Iris pigment epithelial cell (primary cell): Measurements from ENCODE around the gene KIF2A.

Experiments
- DNase-seq: peaks from one replicate; pipeline ENCODE4 v3.0.0-alpha.2; 2011; ENCODE audit warnings: low read depth

The KIF2A gene

DNA sequence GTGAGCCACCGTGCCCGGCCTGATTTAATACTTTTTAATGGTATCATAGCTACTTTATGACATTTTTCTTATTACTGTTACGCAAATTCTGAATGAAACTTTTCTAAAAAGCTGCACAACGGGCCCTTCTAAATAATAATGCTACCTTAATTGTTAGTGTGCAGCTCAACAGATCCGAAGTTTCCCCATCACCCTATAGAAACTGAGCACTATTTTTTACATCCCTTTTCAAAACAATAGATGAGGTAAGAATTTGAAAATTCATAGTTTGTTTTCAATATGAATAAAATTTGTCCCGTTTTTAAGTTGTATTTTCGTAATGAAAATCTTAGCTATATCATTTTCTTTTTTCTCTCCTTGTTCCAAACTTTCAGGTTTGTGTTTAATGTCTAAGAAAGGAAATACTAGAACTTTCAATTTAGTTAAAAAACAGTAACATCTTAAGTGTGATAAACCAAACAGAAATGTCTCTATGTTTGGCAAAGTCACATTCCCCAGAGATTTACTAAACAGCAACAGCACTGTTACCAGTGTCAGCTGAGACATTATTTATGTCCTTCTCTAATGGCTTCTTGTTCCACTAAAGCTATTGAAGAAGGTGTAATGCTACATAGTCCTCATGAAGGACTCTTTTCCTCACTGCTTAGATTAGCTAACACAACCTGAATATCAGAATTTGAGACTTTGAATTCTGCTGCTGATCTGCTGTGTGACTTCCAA lies 22.9 kb downstream of the KIF2A start:
- no peak for DNase-seq

DNA sequence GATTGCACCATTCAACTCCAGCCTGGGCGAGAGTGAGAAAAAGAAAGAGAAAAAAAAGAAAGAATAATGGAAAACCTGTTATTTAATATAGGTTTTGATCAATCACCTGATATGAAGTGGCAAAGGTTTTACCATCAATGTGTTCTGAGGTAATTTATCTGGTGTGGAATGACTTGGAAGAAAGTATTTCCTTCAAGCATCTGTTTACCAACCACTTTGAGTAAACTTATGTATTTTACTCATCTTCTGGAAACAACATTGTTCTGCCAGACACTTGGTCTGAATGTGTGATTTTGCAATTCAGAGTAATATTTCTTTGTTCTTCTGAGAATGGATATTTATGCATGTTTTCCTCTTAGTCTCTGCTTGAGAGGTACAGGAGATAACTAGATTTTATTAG lies 24.3 kb downstream of the KIF2A start:
- DNase-seq, result no peak

DNA sequence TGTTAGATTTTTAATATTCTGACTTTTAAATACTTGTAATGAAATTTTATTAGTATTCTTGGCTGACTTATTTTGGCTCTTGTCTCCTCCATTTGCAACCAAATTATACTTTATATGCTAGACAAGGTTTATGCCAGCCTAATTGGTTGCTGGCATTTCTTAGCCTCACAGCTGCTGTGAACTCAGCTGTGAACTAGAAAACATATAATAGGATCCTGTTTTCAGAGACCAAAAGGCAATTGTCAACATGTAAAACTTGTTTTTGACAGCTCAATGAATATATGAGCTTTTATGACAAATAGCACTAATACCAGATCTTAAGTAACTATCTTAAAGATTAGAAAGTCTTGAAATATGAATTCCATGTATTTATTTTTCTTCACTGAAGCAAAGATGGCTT lies 25.9 kb downstream of the KIF2A start:
- DNase-seq, result no peak

DNA sequence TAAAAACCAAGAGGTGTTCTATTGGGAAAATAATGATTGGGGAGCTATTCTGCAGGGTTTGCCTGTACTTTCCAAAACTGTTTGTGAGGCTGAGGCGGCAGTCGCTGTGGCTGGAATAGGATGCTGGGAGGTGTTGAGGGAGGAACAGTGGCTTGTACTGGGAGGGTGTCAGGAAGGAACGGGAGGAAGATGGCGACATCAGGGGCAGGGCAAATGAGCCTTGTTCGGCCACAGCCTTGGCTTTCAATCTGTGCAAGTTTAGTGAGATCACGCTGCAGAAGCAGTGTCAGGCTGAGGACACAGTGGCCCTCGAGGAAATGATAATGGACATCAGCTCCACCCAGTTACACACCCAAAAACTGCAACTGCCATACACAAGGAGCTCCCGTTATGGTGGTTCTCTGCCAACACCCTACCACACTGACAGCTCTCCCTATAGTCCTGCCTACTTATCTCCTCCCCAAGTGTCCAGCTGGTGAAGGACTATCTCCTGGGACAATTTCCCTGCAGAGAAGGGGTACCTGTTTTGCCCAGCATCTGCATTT lies 27.3 kb downstream of the KIF2A start:
- DNase-seq, result no peak

DNA sequence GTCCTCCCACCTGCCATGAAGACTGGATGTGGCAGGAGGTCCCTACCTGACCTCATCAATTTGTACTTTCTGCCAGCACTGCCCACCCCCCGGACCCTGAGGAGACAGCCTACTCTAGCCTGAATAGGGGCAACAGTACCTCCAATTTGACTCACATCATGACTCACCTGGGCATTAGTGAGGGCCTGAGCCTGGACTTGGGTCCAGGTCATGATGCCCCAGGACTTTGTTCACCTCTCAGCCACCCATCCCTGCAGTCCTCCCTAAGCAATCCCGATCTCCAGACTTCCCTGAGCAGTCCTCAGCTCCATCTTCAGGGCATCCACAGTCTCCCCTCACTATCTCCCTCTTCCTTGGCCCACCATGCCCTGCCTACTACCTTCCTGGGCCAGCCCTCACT lies 28.1 kb downstream of the KIF2A start:
- no peak for DNase-seq

DNA sequence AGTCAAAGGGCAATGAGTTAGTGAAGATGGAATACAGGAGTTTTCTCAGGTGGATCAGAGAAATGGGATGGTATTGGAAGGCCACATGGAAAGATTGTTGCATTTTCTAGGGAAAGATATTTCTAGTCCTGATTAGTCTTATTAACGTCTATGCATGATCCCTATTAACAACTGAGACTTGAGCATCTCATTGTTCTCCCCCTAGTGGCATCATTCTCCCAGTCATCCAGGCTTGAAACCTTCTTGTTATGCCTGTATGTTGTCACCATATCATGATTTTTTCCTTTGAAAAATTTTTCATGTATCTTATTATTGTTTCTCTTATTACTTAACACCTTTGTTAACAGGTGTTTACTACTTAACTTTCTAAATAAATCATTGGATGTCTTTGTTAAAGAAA lies 34.4 kb downstream of the KIF2A start:
- peak; percentile 36 for DNase-seq

DNA sequence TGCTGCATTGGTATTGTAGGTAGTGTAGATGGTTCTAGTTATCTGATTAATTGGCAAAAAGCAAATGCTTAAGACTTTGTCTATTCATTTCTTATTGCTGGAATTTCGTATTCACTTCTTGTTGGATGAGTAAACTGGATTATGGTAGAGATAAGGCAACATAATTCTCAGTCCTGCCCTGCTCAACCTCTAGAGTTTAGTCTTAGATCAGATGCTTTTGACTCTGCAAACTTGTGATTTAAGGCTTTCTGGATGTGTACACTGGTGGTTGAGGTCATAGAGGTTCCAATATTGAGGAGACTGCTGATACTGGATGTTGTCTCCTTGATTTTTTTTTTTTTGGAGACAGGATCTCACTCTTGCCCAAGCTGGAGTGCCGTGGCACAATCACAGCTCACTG lies 35.0 kb downstream of the KIF2A start:
- DNase-seq, result no peak

DNA sequence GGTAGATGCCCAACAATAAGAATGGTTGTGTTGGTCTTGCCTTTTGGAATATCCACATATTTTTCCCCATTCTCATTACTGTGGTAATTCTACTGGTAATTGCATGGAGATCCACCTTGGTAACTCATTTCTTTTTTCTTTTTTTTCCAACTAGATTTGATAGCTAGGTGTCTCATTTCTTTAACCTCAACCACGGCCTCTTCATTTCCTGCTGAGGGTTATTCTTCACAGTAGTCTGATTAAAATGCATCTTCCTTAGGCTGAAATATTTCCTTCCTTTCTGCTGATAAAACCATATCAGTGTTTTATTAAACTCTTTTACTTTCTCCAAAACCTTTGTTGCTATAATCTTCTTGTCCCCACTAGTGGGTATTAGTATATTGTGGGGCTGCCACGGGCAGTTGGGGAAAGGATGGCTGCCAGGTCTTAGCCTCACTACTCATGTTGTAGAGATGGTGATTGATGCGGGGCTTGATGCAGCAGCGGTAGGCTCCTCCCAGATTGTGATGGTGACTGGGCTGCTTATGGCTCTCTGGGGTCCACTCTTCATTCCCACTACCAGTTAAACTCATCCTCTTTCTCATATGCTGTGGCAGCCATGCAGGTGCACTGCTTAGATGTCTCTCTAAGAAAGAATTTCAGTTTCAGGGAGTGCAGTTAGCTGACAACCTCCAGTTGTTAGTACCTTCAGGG lies 35.9 kb downstream of the KIF2A start:
- DNase-seq, result no peak

DNA sequence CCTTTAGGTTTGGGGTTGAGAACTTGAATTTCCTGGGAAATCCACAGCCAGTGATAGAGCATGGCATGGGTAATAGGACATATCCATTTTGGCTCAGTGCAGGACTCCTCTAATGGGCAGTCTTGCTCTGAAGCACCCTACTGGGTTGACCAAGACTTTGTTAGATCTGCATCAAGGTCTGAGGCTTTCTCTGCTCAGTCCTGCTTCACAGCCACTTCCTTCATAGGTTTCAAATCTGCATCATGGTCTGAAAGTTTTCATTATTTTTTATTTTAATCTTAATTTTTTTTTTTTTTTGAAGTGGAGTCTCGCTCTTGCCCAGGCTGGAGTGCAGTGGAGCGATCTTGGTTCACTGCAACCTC lies 36.5 kb downstream of the KIF2A start:
- DNase-seq, result no peak

DNA sequence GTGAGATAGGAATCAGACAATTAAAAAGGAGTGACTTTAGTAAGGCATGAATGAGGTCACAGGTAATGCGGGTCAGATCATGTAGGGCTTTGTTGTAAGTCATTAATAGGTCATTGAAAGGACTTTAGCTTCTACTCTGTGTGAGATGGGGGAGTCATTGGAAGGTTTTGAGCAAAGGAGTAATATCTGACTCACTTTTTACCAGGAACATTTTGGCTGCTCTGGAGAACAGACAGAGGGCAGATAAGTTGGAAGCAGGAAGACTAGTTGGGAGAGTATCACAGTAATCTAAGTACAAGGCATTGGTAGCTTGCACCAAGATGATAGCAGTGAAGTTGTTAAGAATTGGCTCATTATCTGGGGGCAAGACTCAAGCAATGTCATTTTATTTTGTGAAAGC lies 37.4 kb downstream of the KIF2A start:
- DNase-seq, result no peak

DNA sequence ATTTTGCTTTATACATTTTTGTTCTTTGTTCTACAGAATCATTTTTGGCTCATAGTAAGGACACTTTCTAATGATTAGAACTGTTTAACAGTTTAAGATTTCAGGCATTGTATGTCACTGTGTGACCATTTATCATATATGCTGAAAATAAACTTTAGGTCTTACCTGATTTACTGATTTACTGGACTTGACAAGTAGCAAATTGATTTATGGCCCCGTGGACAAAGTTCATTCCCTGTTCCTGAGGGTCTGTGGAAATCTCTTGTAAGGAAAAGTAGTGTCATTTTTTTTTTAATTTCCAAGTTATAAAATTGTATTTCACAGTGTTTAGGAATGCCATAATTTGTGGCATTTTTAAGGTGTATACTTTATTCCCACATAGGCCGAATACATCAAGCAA lies 40.7 kb downstream of the KIF2A start:
- DNase-seq, result no peak

DNA sequence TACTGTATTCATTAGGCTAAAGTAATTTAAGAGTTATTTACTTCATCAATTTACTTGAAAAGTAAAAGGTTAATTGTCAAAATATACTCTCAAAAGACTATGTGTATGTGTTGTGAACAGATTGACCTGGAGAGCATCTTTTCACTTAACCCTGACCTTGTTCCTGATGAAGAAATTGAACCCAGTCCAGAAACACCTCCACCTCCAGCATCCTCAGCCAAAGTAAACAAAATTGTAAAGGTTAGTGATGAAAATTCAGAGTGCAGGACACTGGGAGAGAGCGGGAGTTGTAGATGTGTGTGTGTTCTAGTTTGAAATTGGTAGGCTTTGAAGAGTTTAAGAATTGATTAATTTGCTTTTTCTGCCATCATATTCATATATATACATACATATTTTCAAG lies 41.9 kb downstream of the KIF2A start:
- DNase-seq, result no peak

DNA sequence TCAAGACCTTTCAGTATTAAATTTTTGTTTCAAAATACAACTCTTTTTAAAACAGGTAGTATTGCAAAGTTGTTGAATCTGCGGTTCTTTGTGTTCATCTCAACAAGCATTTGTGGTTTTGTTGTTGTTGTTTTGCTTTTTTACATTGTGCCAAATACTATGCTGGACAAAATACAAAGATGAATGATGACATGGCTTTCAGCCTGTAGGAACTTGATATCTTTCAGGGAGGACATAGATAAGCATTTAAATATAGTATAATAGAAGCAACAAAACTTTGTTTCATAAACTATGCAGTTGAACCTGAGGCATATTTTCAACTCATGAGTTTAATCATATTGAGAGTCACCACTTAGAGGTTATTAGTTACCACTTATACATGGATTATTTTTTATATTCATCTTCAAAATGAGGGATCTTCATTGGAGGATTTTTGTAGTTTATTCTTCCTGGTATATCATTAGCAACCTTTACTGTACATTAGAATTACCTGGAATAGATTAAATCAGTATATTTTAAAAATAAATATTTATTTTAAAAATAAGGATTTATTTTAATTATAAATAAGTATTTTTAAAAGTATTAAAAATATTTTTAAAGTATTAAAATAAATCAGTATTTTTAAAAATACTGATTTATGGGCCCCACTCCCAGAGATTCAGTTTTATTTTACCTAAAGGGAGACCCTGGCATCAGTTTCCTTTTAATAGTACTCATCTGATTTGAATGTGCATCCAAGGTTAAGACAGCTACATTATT lies 42.9 kb downstream of the KIF2A start:
- no peak for DNase-seq

DNA sequence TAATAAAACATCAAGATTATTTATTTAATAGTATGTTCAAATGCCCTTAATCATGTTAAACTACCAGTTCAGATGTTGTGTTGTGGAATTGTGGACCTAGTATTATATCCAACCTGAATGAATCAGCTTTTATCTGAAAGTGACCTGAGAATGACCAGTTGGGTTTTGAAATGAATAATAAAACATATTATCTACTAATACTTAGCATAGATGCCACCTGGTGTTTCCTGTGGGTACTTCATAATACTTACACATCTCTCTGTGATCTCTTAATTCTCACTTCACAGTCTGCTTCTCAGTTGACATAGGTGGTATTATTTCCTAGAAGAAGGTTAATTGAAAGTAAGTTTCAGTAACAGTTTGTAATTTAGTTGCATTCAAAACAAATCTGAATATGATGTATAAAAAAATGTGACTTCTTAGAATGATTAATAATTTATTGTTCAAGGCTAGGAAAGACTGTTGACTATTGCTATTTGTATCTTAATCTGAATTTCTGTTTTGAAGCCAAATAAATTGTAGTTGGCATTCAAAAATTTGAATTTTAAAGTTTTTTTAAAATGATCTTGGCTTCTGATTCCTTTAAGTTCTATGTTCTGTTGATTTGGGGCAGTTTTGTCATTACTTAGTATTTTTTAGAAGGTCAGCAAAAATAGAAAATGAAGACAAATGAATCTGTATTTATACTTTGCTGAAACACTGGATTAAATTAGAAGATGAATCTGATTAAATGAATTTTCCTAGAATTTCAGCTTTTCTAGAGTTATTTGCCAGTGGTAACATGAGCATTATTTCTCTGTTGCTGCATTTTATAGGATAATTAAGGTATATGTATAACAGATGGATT lies 48.2 kb downstream of the KIF2A start:
- DNase-seq, result peak; percentile 73

DNA sequence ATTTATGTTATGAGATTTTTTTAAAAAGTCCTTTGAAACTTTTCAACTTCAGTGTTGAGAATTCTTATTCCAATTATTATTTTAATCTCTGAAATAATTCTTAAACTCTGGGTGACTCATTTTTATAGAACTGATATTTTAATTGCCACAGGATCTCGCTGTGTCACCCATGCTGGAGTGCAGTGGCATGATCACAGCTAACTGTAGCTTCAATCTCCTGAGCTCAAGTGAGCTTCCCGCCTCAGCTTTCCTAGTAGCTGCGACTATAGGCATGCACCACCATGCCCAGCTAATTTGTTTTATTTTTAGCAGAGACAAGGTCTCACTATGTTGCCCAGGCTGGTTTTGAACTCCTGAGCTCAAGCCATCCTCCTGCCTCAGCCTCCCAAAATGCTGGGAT lies 56.7 kb downstream of the KIF2A start:
- DNase-seq, result no peak

DNA sequence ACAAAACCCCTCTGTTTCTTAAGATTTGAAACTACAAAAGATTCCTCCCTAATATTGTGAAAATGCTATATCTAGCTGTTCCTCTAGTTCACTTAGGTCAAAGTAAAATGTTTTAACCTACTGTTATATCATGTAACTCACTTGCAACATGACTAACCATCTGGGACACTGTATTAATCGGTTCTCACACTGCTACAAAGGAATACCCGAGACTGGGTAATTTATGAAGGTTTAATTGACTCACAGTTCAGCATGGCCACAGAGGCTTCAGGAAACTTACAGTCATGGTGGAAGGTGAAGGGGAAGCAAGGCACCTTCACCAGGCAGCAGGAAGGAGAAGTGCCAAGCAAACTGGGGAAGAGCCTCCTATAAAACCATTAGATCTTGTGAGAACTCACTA lies 63.0 kb downstream of the KIF2A start:
- no peak for DNase-seq

DNA sequence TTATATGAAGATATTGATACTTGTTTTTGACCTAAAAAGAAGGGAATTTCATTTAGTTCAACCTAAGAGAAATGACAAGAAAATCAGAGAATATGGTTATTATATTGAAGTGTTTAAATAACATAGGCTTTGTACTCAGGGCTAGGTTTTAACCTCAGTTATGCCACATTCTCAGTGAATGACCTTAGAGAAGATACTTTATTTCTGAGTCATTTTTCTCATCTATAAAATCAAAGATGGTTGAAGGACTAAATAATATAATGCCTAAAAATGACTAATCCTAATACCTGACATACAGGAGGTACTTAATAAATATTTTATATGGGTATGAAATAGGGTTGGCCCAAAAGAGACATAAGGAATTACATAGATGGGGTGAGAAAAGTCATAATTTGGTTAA lies 65.4 kb downstream of the KIF2A start:
- peak; percentile 29 for DNase-seq

DNA sequence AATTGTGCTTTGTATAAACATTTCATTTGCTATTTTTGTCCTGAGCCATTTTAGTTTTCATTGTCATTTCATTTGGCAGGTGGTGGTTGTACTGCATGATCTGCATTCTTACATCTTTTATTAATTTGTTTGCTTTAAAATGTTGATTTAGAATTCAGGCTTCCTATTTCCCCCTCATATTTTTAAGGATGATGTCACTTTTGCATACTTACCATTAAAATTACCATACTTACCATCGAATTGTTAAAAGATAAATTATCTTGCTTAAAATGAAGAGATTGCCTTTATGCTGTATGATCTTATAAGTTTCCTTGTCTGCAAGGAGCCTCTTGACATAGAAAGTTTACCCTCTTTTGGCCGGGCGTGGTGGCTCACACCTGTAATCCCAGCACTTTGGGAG lies 66.6 kb downstream of the KIF2A start:
- no peak for DNase-seq

DNA sequence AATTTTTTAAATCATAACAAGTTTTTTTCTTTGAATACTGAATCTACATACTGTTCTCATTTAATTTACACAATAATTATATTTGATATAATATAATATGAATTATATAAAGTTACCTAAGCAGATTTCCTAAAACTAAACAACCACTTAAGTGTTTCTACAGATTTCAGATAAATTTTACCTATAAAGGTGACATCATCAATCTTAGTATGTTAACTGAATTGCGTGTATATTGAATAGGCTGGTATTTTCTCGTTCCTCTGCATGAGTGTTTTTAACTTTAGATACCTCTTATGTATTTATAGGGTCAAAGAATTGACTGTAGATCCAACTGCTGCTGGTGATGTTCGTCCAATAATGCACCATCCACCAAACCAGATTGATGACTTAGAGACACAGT lies 67.4 kb downstream of the KIF2A start:
- DNase-seq, result no peak

DNA sequence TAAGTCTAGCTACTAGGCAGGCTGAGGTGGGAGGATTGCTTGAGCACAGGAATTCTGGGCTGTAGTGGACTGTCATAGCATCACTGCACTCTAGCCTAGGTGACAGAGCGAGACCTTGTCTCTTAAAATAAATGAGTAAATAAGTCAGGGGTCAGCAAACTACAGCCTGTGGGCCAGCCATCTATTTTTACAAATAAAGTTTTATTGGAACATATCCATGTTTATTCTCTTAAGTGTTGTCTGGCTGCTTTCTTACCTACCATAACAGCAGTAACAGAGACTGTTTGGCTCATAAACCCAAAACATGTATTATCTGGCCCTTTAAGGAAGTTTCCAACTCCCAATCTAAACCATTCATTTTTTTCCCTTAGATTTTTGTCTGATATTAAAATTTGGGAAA lies 68.1 kb downstream of the KIF2A start:
- no peak for DNase-seq

DNA sequence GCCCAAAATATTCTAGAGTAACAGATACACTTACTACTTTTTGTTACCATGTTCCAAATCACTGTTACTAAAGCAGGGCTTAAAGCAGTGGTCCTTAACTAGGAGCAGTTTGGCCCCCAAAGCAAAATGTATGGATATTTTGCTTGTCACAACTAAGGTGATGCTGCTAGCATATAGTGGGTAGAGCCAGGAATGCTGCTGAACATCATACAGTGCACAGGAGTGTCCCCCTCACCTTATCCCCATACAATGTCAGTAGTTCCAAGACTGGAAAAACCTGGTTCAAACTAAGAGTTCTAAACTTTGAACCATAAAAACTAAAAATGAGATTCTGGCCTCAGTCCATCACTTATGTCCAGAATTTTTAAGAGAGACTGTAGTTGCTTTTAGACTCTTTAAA lies 69.6 kb downstream of the KIF2A start:
- no peak for DNase-seq

DNA sequence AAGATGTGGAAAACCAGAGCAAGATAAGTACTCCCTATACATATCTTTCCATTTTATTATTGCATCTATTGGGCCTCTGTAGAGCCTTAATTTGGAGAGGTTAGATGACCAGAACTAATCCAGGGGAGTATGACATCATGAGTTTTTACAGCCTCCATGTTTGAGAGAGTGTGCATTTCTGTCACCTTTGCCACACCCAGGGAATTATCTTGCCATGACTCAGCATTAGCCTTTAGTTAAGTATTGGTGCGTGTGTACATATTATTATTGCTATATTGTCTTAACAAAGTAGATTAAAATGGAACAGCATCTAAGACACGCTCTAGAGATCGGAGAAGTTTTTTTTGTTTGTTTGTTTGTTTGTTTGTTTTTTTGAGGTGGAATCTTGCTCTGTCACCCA lies 70.1 kb downstream of the KIF2A start:
- peak; percentile 42 for DNase-seq
